EH (cell line): ENCODE measurements around the gene TINCR.

Source experiments
- DNase-seq: peaks from one replicate; pipeline ENCODE4 v3.0.0-alpha.2; 2015; ENCODE audit warnings: low read depth

The TINCR gene

DNA sequence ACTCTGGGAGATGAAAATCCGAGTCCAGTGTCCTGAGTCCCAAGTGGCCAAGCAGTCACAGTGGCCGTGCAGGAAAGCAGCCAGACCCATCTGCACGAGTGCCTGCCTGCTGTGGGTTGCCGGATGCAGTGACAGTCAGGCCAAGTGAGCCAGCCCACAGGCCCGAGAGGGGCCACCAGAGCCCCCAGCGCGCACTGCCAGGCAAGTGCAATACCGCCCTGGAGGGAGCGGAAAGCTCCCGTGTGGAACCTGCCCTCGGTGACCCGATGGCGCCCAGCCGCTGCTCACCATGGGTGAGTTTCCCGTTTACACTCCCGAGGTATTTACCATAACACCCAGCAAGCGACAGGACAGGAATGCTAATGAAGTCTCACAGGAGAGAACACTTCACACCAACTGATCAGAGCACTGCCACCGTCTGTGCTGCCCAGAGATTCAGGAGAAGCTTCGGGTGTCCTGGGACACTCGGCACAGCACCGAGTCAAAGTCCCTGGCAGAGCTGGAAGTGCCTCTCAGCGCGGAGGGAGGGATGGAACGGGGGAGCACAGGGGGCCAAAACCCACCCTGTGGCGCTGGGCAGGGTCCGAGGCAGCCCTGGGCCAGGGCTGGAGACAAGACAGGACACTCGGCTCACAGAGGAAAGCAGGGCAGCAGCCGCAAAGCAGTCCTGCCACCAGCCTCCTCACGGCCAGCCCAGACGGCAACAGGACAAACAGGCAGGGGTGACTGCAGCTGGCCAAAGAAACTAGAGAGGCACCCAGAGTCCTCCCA is 21.3 kb upstream of the TINCR start:
- DNase-seq, result no peak

DNA sequence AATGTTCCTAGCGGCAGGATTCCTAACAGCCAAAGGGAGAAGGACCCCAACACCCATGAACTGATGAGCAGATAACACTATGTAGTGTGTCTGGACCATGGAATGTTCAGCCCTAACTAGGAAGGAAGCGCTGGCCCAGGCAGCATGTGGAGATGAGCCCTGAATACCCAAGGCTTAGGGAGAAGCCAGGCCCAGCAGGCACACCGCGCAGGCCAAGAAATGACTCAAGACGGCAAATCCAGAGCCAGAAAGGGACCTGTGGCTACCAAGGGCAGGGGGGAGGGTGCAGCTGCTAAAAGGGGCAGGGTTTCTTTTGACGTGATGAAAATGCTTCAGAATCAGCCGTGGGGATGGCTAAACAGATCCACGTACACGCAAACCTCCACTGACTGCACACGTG is 20.7 kb upstream of the TINCR start:
- DNase-seq, result no peak

DNA sequence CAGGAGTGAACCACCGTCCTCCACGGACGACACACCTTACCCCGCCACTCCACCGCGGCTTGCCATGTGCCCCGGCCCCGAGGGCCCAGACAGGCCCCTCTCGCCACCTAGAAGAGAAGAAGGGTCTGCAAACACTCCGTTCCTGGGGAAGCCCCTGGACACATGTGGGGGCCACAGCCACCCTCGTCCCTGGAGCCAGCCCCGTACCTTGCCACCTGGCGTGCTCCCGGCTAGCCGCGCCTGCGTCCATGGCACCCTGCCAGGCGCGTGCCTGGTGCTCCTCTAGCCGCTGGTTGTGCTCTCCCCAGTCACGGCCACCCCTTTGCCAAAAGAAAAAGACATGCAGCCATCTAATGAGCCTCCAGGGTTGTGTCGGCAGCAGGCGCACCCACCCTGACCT is 19.9 kb upstream of the TINCR start:
- DNase-seq, result no peak

DNA sequence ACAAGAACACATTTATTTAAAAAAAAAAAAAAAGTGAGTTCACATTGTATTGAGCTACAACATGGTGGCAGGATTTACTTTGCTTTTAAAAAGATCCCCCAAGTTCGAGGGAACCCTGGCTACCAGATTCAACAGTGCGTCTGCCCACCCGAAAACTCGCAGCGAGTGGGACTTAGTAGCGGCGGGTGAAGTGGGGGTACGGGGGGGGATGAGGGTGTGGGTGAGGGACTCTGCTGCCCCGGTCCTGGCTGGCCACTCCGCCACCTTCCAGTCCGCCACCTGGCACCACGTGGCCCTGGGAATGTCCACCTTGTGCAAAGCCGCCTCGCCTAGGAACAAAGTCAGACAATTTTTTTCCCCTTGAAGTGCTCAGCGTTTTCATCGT is 19.3 kb upstream of the TINCR start:
- no peak for DNase-seq

DNA sequence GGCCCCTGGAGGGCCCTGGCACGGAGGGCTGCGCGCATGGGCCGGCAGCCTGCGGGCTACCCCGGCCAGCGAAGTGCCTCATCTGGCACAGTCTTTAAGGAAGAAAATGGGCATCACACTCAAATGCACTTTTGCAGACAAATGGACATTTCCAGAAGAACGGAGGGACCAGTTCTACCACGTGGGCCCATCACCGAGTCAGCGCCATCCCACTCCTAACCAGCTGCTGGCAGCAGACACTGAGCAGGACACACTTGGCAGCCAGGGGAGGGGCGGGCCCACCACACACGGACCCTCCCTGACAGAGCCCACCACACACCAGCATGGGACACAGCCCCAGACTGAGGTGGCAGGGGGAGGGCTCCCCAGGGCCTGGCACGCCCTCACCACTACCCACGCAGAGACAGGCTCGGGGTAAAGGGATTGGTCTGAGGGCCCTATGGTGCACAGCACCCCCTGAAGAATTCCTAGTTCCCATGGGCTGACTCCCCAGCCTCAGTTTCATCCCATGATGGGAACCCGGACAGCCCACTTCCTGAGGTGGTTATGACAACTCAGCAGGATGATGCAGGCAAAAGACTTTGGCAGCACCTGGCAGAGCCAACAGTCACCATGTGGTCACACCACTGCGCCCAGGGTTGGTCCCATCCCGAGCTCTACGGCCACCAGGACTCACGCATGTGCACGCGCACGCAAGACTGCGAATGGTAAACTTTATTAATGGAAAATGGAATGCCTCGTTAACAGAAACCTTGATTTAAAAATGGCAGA is 18.7 kb upstream of the TINCR start:
- DNase-seq, result no peak

DNA sequence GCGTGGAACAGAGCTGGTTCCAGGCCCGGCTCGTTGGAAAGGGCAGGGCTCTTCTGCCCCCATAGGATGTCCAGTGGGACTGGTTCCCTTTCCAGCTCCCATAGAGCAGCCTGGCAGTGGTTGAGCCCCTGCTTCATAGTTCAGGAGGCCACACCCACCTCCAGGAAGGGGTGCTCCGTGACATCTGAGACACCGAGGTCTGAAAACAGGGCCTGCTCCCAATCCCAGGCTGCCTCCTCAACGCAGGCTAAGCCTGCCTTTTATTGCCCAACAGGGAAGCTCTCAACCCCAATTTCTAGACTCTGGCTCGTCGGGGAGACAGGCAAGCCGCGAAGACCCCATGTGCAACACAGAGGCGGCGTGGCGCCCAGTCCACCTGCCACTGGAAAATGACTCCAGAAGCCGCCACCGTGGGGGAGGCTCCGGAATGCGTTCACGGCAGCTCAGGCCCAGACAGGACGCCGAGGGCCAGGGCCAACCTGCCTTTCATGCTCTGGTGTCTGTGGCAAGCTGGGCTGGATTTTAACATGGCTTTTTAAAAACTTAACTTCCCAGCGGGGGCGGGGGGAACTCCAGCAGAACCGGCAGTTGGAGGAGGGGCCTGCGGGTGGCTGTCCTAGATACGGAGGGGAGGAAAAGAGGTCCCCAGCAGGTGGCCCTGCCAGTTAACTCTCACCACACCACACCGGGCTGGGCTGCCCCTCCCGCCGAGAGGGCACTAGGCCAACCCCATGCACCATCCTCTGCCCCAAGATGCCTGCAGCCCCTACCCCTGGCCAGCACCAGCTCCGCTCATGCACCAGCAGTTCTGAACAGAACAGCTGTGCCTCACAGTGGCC is 17.9 kb upstream of the TINCR start:
- no peak for DNase-seq

DNA sequence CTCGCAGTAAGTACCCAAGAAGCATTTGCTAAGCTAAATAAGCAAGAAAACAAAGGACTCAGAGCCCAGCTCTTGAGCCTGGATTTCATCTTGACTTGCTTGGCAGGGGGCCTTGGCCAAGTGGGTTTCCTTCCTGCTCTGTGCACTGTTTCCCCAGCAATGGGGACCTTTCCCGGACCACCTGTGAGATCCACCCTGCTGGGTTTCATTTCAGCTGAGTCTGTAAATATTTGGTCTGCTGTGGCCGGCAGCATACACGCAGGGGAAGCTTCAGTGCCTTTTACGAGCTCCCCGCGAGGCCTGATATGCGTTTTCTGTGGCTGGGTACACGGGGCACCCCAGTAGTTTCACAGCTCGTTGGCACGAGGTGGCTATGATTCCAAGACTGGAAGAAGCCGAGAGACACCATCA is 12.4 kb upstream of the TINCR start:
- DNase-seq, result no peak

DNA sequence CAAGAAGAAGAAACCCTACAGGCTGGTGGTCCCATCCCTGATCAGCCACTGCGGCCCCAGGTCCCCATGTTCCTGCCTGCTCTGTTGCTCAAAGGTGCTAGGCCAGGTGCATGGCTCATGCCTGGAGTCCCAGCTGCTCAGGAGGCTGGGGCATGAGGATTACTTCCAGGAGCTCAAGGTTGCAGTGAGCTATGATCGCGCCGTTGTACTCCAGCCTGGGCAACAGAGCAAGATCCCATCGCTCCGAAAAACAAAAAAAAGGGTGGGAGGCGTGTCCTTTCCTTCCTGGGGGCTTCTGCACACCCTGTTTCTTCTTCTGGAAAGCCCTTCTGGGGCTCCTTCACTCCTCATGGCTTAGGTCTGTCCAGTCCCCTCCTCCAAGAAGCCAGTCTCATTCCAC is 11.9 kb upstream of the TINCR start:
- no peak for DNase-seq

DNA sequence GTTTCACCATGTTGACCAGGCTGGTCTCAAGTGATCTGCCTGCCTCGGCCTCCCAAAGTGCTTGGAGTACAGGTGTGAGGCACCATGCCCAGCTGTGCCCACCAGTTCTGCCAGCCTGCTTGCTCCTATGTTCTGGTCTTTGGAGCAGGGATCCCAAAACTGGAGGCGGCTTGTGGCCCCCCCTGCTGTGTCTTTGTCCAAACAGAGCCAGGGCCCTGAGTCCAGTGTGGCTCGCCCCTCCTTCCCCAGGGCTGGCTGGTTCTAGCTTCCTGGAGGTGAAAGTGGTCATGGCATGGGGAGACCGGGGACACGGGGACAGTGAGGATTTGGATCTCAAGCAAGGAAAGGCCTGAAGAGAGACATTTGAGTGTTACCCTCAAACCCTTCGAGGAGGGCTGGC is 11.5 kb upstream of the TINCR start:
- DNase-seq, result no peak

DNA sequence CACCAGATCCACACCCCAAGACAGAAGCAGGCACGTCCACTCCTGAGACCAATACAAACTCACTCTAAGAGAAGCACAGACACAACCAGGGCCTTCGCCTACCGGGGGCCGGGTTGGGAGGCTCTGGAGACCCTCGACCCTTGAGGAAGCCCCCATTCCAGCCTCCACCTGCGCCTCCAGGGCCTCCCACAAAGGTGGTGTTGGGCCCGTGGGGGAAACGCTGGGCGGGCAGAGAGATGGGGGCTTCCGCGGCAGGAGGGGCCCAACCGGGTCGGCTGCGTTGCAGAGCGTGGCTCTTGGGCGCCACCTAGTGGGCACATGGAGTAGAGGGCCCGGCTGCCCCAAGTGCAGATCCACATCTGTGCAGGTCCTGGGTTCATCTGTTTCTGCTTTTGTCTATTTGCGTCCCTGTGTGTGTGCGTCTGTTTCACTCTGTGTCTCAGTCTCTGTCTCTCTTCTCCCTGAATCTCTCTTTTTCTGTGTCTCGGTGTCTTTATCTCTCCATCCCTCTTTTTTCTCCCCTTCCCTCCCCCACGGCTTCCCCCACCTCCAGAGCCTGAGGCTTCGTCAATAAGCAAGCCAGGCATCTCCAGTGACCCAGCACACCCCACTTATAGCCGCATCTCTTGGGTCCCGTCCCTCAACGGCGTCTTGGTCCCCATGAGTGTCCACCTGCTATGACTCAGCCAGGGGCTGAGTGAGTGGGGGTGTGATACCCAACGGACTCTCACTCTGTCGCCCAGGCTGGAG is 10.5 kb upstream of the TINCR start:
- peak; percentile 62 for DNase-seq

DNA sequence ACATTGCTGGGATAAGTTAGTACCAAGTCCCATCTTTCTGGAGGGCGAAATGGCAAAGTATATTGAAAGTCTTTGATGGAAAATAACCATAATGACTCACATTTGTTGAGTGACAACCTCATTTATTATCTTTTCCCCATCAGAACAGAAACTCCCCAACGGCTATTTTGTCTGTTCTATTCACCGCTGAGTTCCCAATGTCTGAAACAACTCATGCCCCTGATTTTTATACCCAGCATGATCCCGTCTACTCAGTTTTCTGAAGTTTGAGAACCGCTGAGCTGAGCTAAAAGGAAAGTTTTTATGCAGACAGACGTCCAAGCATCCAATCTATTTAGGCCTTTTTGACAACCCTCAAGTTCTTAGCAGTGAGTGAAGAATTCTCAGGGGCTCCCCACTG is 7.8 kb upstream of the TINCR start:
- no peak for DNase-seq

DNA sequence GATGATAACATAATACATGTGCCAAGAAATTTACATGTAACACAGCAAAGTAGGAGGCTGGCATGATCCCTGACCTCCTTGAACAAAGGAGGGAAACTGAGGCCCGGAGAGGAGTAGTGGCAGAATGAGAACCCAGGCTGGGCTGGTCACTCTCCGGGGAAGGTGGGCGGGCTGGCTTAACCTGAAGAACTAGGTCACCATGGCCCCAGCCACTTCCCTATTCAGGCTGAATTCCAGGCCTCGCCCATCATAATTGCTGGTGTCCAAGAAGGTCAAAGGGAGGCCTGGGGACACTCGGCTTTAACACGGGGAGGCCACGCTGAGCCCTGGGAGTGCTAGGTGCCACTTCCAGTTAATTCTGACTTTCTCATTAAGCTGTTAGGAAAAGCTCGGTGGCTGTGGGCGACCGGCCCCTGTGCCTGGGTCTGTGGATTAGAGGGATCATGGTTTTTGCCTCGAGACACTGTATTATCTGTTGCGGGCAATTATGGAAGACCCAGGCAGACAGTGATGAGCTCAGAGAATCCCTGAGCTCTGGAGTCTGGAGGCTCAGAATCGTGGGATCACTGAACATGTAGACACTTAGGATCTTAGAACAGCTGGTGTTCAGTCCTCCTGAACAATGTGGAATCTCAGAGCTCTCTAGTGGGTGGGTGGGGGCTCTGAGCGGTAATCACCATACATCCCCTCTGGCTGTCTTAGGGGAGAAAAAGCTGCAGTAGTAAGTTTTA is 5.0 kb upstream of the TINCR start:
- no peak for DNase-seq

DNA sequence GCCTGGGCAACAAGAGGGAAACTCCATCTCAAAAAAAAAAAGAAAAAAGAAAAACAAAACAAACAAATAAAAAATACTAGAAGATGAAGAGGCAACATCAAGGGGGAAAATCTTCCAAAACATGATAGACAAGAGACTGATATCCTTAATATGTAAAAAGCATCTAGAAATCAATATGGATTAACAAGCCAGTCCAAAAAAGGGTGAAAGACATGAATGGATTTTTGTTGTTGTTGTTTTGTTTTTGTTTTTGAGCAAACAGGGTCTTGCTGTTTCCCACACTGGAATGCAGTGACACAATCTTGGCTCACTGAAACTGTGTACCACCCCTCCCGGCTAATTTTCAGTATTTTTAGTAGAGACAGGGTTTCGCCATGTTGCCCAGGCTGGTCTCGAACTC is 4.0 kb upstream of the TINCR start:
- DNase-seq, result no peak

DNA sequence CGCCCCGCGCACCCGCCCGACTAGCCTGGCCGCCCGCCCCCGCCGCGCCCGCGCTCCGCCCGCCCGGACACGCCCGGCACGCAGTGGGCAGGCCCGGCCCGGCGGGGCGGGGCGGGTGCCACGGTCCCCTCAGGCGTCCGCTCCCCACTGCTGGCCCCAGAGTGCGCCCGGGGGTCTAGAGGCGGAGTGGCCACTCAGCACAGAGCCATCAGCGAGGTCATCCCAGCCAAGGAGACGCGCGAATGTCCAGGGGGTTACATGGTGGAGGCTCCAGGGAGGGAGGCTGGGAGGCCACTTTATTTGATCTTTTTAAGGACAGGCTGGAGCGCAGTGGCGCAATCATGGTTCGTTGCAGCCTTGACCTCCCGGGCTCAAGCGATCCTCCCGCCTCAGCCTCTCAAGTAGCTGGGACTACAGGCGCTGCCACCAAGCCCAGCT is 236 bp upstream of the TINCR start:
- DNase-seq, result no peak

DNA sequence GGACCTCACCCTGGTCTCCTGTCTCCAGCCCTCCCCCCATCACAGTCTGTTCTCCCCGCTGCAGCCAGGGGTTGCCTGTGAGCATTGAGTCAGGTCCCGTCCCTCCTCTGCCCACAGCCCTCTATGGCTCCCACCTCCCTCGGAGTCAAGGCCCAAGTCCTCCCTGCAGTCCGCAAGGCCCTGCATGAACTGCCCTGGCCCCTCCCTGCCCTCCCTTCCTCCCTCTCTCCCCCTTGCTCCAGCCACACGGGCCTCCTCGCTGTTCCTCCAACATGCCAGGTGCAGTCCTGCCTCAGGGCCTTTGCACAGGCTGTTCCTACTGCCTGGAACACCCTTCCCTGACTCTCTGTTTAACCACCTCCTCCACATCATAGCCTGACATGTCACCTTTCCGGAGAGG is 2.8 kb downstream of the TINCR start:
- DNase-seq, result no peak

DNA sequence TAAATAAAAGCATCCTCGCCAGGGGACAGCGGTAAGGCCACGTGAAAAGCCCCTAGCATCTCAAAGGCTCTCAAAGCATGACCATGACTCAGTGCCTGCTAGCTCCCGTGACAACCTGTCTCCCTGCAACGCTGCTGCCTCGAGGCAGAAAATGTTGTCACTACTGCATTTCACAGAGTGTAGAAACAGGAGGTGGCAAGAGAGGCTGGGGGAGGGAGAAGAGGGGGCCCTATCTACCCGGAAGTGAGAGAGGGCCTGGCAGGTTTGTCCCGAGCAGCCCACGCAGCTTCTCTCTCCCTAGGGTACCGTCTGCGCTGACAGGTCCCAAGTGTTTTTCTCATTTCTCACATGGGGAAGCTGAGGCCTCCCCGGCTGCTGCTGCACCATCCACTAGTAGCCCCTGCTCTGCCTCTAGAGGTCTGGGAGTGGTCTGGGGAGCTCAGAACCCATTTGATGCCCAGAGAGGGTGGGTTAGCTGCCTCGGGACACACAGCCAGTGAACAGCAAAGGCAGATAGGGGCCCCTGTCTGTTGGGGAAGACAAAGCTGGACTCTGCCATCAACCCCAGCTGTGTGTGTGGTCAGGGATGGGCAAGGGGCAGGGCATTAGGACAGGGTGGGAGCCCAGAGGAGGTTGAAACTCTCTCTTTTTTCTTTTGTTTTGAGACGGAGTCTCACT is 3.7 kb downstream of the TINCR start:
- DNase-seq, result peak; percentile 67

DNA sequence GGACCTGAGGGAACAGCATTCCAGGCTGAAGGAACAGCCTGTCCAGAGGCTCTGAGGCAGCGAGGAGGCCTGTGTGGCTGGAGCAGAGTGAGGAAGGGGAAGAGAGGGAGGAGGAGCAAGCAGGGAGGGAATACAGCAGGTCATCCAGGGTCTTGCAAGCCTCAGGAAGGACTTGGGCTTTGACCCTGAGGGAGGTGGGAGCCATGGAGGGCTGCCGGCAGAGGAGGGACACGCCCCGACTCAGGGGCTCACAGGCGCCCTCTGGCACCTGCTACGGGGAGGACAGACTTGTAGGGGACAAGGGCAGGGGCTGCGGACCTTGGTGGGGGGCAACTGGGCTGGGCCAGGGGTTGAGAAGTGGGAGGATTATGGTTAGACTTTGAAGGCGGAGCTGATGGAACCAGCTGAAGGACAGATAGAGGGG is 4.7 kb downstream of the TINCR start:
- DNase-seq, result no peak

DNA sequence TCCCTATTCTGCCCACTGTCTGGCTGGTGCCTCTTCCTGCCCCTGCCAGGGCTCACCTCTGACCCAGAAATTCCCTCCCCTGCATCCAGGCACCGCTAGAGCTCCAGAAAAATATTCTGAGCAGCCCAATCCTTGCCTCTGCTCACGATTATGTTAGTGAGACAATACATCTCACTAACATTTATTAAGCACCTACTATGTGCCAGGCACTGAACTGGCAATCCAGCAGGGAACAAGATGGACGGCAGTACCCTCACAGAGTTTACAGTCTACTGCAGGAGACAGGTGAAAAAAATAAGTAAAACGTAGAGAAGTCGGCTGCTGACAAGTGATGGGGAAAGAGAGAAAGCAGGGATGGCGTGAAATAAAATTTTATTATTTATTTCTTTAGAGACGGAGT is 5.5 kb downstream of the TINCR start:
- DNase-seq, result no peak

DNA sequence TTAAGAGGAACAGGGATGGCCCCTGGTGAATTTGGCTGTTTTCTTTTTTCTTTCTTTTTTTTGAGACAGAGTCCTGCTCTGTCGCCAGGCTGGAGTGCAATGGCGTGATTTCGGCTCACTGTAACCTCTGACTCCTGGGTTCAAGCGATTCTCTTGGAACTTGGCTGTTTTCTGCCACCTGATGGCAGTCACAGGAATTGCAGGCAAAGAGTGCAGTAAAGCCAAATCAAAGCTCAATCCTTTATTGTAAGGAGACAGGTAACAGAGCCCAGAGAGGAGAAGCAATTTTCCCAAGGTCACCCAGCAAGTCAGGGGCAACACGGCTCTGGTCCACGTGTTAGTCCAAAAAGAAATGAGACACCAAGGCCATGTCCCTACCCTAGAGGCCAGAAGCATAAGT is 6.2 kb downstream of the TINCR start:
- no peak for DNase-seq

DNA sequence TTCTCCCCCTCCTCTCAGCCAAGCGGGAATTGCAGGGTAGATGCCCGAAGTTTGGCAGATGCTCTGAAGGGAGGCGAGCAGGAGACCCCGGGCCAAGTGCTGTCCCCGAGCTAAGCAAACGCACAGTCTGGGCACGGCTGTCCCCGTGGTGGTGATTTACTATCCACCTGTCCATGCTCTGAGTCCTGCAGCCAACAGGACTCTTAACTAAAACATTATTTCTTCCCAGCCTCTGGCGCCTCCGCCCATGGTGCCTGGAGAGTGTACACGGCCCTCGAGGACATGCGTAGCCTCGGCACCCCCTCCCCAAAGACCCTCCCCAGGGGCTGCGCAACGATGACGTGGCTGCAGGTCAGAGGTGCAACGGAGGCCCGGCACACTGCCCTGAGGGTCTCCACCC is 7.6 kb downstream of the TINCR start:
- no peak for DNase-seq

DNA sequence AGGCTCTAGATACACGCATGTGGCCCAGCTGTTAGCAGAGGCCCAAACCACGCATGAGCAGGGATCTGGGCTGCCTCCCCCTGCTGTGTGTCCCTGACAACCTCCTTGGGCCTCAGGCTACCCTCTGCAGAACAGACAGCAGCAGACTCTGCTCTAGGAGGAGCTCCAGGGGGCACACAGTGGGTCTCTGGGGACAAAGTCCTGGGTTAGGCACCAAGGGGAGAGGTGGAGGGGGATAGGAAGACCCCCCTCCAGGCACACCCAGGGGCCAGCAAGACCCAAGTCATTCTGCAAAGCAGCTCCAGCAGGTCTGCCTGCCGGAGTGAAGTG is 8.0 kb downstream of the TINCR start:
- DNase-seq, result no peak
